GOT3 (cell line): ENCODE measurements around the gene GRID1.

Experiments
- DNase-seq: peaks from one replicate; lab custom pipeline; 2025; ENCODE audit warnings: mixed read lengths; lab: John Stamatoyannopoulos, UW

The GRID1 gene

DNA sequence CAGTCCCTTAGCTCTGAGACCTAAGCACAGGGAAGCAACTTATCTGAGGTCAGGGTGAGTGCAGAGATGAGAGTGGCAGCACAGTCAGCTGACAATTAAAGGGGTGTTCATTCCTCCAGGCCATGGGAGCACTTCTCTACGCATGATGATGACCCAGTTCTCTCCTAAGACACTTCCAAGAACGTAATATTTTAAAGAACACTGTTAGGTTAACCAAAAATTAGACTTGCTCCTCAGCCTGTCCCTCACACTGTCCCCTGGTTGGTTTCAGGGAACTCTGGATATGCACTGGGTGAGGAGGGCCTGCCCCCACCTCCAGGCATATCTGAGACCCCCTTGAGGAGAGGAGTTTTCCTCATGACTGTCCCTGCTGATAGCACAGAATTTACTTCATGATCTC is 767.5 kb downstream of the GRID1 start:
- DNase-seq = no peak

DNA sequence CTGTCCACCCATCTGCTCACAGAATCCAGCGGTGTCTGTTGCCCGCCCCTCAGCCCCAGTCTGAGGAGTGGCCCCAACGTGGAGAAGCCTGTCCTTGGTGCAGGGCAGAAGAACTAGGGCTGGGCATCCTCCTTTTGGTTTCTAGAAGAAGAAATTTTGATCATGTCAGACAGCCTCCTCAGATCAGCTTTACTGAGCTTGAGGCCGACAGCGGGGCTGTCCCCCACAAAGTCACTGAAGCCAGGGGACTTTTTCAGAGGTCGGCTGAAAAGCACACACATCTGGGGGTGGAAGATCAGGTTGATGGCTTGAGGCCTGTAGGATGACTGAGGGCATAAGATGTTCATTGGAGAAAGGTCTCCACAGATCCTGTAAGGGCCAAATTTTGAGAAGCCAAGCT is 767.9 kb downstream of the GRID1 start:
- no peak for DNase-seq

DNA sequence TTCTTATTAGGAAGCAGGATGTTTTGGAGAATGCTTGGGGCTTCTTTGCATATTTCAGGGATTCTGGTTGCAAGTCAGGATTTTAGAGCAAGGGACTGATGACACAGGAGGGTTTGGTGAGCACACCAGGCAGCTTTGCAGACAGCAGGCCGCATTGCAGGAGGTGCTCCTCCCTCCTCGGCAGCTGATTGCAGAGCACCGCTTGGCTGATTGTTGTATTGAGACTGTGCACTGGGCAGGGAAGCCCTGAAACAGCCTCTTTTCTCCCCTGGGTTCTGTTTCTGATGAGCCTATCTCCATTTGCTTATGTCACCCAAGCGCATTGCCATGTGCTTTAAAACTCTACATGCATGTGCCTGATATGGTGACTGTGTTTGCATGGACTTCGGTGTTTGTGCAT is 769.6 kb downstream of the GRID1 start:
- DNase-seq = no peak

DNA sequence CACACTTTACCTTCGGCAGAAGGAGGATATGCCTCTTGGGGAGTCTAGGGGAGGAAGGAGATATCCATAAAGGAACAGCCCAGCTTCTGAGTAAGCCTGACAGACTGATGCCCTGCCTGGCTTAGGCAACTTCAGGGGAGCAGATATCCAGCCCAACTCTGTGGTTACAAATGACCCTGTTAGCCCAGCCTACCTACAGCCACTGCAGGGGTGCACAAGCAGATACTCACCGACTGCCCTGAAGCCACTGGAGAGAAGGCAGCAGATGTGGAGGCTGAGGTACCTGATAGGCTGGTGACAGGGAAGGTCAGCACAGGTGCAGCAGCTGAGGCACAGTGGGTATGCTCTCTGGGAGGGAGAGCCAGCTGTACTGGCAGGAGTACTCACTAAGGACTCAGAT is 770.2 kb downstream of the GRID1 start:
- DNase-seq = no peak

DNA sequence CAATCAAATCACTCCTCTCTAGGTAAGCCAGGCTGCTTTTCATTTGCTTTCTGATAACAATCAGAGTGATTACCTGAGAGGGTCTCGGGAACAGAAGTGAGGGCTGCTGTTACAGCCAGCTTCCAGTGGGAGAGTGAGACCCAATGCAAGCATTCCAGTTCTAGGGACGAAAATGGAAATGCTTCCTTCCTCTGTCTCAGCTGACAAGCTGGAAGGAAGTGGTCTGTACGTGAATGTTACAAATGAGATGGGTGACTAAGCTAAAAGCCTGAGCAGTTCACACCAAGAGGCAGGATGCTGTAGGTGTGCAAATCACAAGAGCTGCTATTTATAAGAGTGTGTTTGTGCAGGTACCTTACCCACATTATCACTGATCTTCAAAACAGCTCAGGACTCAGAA is 772.4 kb downstream of the GRID1 start:
- DNase-seq = no peak

DNA sequence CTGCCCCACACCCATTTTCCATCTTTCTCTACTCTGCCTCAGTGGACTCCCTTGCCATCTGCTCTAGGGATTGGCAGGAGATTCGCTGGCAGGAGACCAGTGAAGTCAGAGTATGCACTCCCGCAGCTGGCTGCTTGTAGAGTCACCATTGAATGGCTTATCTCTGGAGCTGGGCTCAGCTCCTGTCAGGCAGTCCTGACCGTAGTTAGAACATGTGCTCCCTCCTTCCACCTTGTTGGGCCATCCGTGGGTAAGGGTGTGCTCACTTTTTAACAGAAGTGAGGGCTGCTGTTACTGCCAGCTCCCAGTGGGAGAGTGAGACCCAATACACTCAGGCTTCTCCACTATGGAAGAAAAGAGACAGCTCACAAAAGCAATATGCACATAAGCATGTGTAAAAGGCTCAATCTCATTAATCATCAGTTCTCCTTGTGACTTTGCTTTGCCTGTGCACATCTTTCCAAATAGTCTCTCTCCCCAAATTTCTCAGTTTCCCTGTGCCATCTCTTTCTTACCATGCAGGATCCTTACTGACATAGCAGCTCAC is 773.3 kb downstream of the GRID1 start:
- DNase-seq = no peak

DNA sequence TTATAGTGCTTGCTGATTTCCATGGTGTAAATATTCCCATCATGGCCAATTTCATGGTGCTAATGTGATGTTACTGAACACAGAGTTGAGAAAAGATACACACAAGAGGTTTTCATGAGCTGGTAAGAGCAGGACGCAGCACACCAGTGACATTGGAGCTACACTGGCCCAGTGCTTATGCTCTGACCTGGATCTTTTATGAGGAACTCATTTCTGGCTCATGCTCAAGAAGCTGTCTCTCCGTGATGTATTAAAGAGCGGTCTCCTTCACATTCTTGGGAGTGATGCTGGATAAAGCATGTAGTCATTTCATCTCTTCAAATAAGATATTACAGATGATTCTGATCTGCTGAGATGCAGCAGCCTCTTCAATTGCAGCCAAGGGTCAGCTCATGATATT is 785.2 kb downstream of the GRID1 start:
- DNase-seq = no peak

DNA sequence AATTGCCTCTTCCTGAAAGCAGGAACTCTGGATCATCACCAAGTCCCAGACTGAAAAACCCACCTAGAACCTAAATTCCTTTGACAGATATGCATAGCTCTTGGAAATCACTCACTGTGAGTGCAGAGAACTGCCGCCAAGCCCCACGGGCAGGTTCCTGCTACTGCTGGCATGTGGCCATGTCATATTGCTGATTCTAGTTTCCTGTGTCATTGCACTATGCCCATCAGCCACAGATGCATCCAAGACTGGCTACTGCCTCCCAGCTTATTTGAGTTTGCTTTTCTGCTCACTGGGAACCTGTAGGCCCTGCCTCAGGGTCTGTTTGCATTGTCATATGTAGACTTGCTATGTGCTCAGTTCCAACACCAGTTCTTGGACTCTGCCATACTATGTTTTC is 786.0 kb downstream of the GRID1 start:
- no peak for DNase-seq

DNA sequence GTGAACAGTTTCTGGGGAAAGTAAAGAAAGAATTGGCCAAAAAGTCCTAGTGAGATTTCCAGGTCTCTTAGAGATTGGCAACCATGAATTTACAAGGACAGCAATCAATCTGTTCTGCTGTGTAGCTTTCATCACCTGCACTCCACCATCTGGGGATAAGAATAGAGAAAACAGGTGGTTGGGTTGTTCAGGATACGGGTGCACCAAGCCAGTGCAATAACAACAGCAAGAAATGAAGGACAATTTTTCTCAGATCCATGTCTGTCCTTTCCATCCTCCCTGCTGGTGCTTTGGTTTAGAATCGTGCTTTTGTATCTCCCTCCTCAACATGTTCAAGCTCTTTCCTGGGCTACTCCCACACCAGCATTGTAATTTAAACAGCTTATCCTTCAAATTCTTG is 787.7 kb downstream of the GRID1 start:
- no peak for DNase-seq

DNA sequence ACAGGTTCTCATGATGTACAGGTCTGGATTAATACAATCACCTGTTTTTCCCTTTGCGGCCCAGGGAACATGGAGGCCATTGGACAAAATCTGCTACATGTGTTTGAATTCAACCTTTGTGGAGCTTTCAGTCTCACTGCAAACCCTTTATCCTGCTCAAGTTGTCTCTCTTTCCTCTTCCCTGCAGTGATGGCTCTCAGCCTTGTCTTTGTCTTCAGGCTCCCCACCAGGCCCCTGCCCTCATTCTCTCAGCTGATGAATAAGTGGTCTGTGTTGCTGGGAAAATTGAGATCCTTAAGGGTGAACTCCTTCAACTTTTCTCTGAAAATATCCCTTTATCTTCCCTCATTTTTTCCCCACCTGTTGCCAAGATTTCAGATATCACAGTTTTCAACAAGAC is 791.2 kb downstream of the GRID1 start:
- no peak for DNase-seq

DNA sequence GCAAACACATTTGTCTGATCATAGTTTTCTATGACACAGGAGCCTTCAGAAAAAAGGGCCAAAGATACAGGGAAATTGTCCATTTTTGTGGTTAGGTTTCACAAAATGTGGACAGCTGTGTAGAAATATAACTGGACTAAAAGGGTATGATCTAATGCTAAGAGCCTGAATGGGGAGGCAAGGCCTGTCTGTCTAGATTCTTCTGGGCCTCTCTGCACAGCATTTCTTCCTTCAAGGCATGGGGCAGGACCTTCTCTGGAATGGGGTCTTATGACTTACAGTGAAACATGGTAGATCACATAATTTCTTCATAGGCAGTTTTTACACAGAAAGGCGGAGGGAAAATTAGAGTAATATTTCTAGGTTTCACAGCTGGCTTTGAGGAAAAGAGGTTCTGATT is 795.7 kb downstream of the GRID1 start:
- no peak for DNase-seq

DNA sequence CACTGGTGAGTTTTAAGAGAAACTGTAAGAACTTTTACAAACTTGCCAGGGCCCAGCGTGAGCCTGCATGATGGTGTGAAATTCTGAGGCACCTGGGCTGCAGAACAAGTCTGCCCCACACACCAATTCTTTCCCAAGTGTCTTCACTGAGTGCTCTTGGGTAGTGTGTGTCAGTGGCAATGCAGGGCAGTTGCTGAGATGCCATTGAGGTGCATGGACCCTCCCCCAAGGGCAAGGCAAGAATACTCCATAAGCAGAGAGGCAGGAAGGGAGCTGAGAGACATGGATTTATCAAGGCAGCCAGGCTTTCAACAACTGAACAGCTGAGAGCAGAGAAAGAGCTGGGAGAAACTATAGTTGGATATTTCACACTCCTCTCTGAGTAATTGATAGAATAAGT is 801.2 kb downstream of the GRID1 start:
- DNase-seq = no peak

DNA sequence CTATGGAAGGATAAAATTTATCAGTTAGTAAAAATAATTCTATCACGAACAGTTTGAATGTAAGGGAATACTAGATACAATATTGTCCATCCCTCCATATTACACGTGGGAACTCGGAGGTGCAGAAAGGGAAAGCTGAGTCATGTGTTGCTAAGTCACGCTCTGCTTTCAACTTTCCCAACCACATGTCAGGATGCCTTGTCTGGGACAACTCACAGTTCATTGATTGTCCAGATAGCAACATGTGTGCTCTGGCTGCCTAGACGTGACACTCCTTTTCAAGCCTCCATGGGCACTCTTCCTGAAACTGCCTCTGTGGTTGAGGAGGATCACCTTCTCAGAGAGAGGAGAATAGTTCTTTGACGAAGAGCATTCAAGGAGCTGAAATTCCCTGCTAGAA is 808.1 kb downstream of the GRID1 start:
- DNase-seq = no peak

DNA sequence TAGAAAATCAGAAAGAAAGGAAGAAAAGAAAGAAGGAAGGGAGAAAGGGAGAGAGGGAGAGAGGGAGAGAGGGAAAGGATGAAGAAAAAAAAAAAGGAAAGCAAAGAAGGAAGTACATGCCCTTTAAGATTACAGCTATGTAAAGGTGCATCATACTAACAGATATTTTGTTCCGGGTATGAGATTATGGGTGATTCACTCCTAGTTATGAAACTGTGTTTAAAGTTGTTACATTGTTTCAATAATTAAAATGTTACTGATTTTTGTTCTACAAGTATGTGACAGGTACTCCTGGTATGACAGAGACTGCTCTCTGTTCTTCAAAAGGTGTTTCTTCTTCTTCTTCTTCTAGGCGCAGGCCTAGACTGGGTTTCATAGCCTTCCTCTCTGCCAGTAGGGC is 808.9 kb downstream of the GRID1 start:
- DNase-seq = no peak

DNA sequence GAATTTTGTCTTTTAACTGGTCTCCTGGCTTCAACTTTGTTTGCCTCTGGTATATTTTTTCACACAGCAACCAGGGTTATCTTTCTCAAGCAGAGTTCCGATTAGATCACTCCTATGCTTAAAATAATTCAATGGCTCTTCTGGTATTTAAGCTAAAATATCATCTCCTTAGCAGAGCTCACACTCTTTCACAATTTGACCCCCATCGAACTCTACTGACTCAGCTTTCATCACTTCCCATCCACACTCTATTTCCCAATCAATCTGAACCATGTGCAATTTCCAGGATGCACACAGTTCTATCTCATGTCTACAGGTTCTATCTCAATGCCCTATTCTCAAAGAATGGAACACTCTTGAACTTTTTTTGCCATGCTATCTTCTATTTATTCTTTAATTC is 809.5 kb downstream of the GRID1 start:
- DNase-seq = no peak
